Activated CD4-positive, CD25-positive, alpha-beta regulatory T cell (primary cell): Measurements from ENCODE around the gene ITPA.
"Not testable (repeated sequence)": the region's sequence is repeated elsewhere in the genome, so short reads cannot be mapped to it uniquely, and the experiment has no call there.

Experiments used
- DNase-seq, 4 experiments: peaks; one replicate each; lab custom pipeline; 2025; lab: John Stamatoyannopoulos, UW

ITPA gene

GRCh38 chr20:3173610-3174441 lies 35.5 kb upstream of the ITPA start:
- DNase-seq = peak; percentile 77 to 92 (median 83)

DNA sequence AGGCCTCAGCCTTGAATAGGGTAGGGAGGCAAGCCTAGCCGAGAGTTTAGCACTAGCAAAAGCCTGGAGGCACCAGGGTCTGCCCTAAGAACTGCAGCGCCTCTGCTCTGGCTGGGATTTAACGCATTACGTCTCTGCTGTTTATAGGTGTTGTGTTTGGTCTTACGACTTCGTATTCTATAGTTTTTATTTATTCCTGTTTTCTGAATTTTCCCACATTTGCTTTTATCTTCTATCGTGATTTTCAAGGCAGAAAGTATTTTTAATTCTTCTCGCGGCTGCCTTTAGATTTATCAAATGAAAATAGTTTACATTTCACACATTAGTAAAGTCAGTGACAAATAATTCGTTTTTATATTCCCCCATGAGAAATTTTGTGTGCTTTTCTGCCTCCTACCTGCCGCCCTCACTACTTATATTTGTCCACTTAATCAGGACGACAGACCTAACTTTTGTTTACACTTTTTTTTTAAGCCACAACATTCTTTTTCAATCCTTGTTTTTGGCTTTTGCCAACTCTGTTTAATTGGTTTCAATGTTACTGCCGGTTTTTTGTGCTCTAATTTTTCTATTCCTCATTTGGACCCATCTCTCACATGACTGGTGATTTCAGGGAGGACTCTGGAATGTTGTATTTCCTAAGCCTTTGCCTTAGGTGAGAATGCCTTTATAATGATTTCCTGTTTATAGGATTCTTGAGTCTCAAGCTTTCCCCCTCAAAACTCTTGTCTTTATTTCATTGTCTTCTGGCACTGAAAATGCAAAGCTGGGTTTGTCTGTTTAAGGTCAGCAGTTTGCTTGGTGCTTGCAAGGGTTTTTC lies 34.6 kb upstream of the ITPA start:
- no peak for DNase-seq

- DNase-seq = no peak
Observed at GRCh38 chr20:3175270-3175669, 34.0 kb upstream of the ITPA start.

DNA sequence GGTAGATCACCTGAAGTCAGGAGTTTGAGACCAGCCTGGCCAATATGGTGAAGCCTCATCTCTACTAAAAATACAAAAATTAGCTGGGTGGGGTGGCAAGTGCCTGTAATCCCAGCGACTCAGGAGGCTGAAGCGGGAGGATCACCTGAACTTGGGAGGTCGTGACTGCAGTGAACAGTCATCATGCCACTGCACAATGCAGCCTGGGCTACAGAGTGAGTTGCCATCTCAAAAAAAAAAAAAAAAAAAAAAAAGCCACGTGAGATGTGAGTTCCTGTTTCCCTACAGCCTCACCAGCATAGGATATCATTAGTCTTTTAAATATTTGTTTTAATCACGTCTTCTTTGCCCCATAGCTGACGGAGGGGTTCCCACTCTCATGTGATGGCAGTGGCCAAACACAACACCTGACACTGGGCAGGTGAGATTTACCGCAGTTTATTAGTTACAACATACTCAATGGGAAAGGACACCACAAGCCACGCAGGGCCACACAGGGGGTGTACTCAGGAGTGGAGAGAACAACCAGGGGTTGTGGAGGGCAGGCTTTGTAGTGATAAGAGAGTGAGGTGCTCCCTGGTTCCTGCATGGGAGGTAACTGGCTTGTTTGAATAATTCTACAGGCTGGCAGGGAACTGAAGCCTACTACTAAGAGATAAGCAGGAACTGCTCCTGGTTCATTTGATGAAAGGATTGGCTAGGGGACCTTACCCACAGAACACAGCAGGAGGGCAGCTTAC lies 31.4 kb upstream of the ITPA start:
- DNase-seq = no peak

- DNase-seq = no peak
Observed at GRCh38 chr20:3180319-3180718, 29.0 kb upstream of the ITPA start.

- DNase-seq = no peak
Observed at GRCh38 chr20:3181270-3181669, 28.0 kb upstream of the ITPA start.

DNA sequence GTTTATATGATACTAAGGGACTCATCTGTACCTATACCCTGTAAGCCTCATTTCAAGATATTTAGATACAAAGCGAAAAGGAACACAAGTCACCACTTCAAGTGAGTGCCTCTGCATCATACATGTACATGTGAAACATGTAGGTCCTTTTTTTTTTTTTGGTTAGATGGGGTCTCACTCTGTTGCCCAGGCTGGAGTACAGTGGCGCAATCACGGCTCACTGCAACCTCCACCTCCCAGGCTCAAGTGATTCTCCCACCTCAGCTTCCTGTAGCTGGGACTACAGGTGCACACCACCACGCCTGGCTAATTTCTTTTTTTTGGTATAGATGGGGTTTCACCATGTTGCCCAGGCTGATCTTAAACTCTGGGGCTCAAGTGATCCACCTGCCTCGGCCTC lies 26.9 kb upstream of the ITPA start:
- not testable (repeated sequence) for DNase-seq

GRCh38 chr20:3183896-3184612 lies 25.2 kb upstream of the ITPA start:
- no peak for DNase-seq

DNA sequence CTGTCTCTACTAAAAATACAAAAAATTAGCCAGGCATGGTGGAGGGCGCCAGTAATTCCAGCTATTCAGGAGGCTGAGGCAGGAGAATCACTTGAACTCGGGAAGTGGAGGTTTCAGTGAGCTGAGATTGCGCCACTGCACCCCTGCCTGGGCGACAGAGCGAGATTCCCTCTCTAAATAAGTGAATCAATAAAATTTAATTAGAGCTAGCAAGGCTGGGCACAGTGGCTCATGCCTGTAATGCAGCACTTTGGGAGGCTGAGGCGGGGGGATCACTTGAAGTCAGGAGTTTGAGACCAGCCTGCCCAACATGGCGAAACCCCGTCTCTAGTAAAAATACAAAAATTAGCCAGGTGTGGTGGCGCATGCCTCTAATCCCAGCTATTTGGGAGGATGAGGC lies 21.4 kb upstream of the ITPA start:
- not testable (repeated sequence) for DNase-seq

- DNase-seq = no peak
Observed at GRCh38 chr20:3188823-3189413, 20.4 kb upstream of the ITPA start.

GRCh38 chr20:3189561-3190131 lies 19.7 kb upstream of the ITPA start:
- DNase-seq = no peak

- no peak for DNase-seq
Observed at GRCh38 chr20:3190681-3191111, 18.6 kb upstream of the ITPA start.

- no peak for DNase-seq
Observed at GRCh38 chr20:3192226-3193015, 16.9 kb upstream of the ITPA start.

GRCh38 chr20:3193806-3194616 lies 15.3 kb upstream of the ITPA start:
- no peak for DNase-seq

DNA sequence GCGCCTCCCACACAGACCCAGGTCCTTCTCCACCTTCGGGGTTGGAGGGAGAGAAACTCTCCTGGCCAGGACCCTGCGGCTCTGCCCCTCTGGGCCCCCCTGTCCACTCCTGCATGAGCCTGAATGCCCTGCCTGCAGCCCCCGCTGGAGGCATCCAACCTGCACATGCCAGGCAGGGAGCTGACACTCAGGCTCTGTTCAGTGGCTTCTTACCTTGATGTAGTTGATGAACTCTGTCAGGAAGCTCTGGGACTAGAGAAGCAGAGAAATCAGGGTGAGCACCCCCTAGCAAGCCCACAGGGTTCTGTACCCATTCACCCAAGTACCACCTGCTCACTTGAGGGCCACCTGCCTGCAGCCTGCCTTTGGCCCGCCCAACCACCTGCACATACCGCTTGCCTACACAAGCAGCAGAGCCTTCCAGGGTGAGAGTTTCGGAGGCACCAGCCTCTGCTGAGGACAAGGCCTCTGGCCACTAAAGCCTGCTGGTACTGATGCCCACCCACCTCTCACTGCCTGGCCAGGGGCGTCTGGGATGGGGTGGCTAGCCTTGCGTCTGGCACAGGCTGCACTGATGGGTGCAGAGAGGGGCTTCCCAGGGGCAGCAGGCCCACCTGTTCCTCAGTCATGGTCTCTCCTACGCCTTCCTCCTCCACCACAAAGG lies 14.5 kb upstream of the ITPA start:
- no peak for DNase-seq

DNA sequence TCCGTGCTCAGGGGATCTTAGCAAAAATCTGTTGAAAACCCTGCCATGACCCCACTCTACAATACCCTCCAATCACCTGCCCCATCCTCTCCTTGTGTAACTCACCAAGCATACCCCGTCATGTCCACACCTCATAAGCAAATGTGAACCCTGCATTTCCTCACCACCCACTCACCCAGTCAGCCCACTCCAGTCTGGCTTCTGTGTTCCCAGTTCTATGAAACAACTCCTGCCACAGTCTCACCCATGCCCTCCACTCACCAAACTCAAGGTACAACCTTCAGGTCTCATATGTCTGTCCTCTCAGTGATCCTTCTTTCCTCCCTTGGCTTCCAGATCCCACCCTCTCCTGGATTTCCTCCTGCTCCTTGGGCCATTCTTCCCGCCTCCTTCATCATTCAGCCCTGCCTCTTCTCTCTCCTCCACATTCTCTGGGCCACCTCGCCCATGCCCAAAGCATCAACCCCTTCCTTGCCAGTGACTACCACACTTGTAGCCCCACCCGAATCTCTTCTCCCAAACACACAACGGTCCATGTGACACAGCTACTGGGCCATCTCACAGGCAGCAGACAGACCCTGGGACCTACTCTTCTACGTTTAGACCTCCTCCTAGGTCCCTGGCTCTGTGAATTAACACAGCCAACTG lies 13.6 kb upstream of the ITPA start:
- no peak for DNase-seq

DNA sequence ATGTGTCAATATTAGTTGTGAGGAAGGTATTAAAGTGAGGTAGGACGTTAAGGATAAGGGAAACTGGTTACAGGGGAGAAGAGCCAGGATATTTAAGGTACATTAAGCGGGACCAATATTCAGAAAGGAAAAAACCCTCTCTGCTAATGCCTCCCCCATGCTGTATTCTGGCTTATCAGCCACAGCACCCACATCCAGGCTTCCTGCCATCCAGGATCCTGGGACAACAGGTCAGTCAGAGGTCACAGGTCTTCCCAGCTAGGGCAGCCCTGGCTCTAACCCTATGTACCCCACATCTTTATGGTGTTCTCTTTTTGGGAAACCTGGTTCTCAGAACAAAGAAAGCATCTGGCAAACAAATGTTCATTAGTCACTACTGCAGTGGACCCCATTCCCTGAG lies 10.1 kb upstream of the ITPA start:
- no peak for DNase-seq
